NCI-H446 (cell line): ENCODE data around the gene HCAR2.
"Not testable (repeated sequence)": the region's sequence is repeated elsewhere in the genome, so short reads cannot be mapped to it uniquely, and the experiment has no call there.

Experiments used
- DNase-seq, 2 experiments: peaks; one replicate each; lab custom pipeline; 2025; lab: John Stamatoyannopoulos, UW

The HCAR2 gene

DNA sequence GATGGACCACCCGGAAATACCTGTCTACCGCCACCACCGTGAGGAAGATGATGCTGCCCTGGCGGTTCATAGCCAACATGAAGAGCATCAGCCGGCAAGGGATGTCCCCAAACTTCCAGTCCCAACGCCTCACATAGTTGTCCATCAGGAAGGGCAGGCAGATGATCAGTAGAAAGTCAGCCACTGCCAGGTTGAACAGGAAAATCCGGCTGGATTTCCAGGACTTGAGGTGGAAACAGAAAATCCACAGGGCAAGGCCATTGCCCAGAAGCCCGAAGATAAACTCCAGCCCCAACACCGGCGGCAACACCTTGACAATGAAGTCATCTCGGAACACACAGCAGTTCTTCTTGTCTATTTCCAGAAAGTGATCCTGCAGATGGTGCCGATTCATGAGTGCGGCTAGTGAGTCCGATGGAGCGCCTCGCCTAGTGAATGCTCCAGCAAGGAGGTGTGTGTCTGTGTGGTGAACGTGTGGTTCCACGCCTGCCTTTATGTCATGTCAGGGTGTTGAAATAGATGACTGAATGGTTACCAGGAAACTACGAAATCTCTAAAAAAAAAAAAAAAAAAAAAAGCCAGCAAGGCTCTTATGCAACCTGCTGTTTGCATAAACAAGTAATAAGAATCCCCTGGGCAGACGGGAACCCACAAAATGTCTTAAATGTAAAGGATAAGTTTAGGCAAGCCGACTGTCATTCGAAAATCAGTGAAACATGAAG lies at the start of gene HCAR2:
TSS of gene HCAR2 (minus strand) at position 468 of the 722 bp plus-strand sequence. CDS start at position 394, 74 bp downstream.
- peak in 1 of 2 experiments; percentile 27 for DNase-seq

- peak; percentile 92 to 99 for DNase-seq
These were observed 49.5 kb upstream of the HCAR2 start, which contains the start of gene DENR for GRCh38 chr12:122752464-122753318. TSS of gene DENR (plus strand) at chr12:122752824. CDS start at chr12:122753702, 878 bp downstream.

GRCh38 chr12:122750781-122751515 lies 47.8 kb upstream of the HCAR2 start:
- DNase-seq: not testable (repeated sequence)

DNA sequence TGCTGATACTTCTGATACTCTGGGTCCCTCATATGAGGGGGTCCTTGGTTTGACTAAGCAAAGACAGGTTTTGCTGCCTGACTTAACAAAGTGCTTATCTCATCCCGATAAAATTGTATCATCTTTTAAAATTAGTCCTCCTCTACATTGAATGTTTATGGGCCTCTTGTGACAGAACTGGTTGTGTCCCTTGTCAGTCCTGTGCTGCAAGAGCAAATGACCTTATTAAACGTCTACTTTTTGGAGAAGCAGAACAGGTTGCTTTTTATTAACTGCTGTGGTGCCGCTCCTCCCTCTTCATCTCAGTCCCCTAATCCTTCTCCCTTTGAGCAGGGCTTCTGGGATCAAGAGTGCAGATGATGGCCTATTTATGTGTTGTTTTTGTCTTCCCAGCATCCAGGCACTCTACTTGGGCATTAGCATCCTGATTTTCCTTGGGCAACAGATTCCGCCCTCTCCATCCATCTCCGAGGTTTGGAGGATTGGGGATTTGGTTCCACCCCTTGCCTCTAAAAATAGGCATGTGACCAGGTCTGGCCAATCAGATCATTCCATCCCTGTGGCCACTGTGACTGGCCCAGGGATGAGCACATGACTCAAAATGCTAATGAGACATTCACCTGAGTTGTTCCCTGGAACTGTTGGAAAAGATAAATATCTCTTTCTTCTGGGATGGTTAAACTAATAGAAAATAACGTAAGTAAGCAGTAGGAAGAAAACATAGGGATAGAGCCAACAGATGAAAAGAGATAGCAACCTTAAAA lies 46.6 kb upstream of the HCAR2 start:
- DNase-seq: peak in 1 of 2 experiments; percentile 4

- no peak for DNase-seq
These were observed 44.3 kb upstream of the HCAR2 start for GRCh38 chr12:122747224-122748135.

GRCh38 chr12:122743895-122744525 lies 40.9 kb upstream of the HCAR2 start:
- no peak for DNase-seq

DNA sequence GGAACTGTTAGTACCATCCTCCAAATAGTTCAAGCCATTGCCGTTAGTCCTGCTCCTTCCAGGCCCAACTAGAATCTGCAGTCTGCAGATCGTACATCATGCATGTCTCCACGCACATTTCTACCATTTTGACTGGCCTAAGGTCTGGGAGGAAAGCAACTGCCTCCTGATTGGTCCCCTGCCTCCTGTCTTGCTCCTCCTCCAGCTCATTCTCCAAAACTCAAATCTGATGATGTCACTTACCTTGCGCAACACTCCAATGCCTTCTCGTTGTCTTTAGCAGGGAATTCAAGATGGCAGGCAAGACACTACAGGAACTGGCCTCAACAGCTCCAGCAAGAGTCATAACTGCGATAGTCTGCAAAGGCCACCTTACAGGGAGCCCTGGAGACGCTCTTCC lies 37.2 kb upstream of the HCAR2 start:
- DNase-seq: no peak

- DNase-seq: no peak
These were observed 35.4 kb upstream of the HCAR2 start for GRCh38 chr12:122738571-122738970.

DNA sequence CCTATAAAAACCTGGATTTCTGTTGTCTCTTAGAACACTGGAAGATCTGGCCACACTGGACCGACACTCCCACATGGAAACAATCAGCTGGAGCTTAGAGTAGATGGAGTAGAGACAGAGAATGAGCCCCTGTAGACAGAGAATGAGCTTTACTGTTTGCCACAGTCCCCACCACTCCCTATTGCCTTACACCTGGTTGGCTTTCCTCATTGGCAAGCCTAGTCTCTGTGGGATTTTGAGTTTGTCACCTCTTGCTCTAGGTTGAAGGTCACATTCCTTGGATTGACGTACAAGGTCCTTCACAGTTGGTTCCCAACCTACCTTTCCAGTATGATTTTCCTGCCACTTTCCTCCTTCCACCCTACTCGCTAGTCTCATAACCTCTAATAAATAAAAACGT lies 29.5 kb upstream of the HCAR2 start:
- no peak for DNase-seq

- DNase-seq: no peak
These were observed 29.0 kb upstream of the HCAR2 start for GRCh38 chr12:122732170-122732569.

DNA sequence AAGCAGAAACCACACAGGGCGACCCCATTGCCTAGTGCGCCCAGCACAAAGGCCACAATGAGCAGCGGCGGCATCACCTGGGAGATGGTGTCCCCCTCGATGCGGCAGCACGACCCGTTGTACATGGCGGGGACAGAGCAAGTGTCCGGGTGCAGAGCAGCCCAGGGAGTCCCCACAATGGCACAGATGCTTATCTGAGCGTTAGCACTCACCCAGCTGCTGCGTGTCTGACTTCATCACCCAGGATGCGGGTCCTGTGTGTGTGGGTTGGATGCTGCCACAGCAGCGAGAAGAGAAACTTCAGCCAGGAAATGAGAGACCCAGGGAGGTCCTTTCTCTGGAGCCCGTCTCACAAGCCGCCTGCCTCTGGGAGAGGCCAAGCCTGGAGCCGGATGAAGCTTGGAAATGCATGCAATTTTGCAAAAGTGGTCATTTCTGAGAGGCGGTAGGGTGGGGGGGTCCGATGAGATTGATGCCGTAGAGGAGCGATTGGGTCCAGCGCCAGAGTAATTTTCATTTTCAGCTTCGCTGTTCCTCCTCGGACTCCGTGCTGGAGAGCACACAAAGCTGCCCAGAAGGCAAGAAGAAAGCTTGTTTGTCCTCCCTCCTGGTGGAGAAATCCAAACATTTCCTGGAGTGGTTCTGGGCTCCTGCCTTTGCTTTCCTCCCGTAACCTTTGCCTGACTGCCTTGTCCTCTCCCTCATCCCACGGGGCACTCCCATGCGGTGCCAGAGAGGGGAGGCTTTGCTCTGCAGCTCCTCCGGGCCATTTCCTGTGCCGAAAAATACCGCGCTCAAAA lies 27.3 kb upstream of the HCAR2 start, which contains the start of gene HCAR1:
TSS of gene HCAR1 (minus strand) at position 630 of the 800 bp plus-strand sequence. CDS start at position 125, 505 bp downstream.
- DNase-seq: no peak

GRCh38 chr12:122729583-122730214 lies 26.5 kb upstream of the HCAR2 start:
- no peak for DNase-seq

DNA sequence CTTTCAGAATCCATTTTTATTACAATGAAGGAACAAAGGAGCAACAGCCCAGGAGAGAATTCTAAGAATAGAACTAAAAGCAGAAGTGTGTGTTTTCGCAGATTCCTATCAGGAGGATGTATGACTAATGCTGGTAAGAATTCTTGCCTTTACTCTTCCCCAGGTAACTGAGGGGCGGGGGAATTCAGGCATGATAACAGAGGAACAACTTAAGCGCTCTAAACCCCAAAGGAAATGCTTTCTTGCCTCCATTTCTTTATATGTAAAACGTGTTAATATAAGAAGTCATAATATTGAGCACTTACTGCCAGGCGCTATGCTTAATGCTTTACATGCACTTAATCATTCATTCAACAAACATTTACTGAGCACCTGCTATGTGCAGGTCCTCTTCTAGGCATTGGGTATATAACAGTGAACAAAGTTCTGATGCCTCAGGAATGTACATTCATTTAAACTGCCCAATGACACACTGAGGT lies 23.0 kb upstream of the HCAR2 start:
- DNase-seq: no peak

GRCh38 chr12:122725452-122726079 lies 22.4 kb upstream of the HCAR2 start:
- DNase-seq: no peak

DNA sequence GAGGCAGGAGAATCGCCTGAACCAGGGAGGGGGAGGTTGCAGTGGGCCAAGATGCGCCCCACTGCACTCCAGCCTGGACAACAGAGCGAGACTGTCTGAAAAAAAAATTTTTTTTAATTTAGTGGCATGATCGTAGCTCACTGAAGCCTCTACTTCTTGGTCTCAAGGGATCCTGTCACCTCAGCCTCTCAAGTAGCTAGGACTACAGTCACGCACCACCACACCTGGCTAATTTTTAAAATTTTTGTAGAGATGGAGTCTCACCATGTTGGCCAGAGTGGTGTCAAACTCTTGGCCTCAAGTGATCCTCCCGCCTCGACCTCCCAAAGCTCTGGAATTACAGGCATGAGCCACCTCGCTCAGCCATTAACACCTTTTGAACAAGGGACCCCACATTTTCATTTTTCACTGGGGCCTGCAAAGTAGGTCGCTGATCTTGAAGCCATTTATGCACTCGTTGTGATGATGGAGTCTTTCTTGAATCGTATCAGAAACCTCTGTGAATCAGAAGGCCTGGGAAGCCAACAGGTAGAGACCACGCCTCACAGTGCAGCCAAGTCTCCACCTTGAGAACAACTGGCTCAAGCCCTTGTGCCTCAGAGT lies 21.6 kb upstream of the HCAR2 start:
- DNase-seq: no peak

DNA sequence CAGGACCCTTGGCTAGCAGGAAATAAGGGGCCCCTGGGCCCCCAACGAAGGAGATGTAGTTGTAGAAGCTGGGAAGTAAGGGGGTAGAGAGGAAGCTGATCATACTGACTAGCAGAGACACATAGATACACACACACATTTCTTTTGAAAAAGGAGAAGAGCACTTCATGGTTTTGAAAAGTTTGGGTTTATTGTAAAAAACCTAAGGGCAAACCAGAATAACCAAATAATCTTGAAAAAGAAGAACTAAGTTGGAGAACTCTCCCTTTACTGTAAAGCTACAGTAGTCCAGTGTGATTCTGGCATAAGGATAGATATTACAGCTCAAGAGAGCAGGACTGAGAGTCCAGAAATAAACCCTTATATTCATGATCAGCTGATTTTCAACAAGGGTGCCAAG lies 19.2 kb upstream of the HCAR2 start:
- no peak for DNase-seq

- DNase-seq: no peak
These were observed 17.9 kb upstream of the HCAR2 start for GRCh38 chr12:122721057-122721545.
